SK-N-SH treated with all-trans-retinoic acid at 6 μM for 48 hours (cell line): ENCODE measurements around the gene OLFML2B.

Experiments
- ATAC-seq: fragments of 200-7000 bp; cut with Tn5 transposase; 3 replicates; pipeline ENCODE4 v1.9.1; 2020; ENCODE audit warnings: mild to moderate bottlenecking, moderate library complexity
- ARNTL ChIP-seq: fragments of 450-650 bp; formaldehyde crosslinking; IDR thresholded peaks from 2 replicates; pipeline ENCODE4 v1.5.0; 2020; ENCODE audit warnings: low read depth, mild to moderate bottlenecking, moderate library complexity, borderline replicate concordance
- BACH2 ChIP-seq: fragments of 250-450 bp; sonication (Bioruptor Pico); IDR thresholded peaks from 2 replicates; pipeline ENCODE4 v1.9.0; 2021; ENCODE audit warnings: mild to moderate bottlenecking, borderline replicate concordance
- ESRRG ChIP-seq: fragments of 250-450 bp; sonication (Bioruptor Pico); IDR thresholded peaks from 2 replicates; pipeline ENCODE4 v1.6.1; 2021; ENCODE audit warnings: mild to moderate bottlenecking
- GLIS3 ChIP-seq: fragments of 250-450 bp; sonication (Bioruptor Pico); IDR thresholded peaks from 2 replicates; pipeline ENCODE4 v1.5.0; 2020; ENCODE audit warnings: mild to moderate bottlenecking, moderate library complexity
- ISL1 ChIP-seq: fragments of 250-450 bp; sonication (Bioruptor Pico); IDR thresholded peaks from 2 replicates; pipeline ENCODE4 v2.1.2; 2022; ENCODE audit warnings: mild to moderate bottlenecking, moderate library complexity
- OSR1 ChIP-seq: fragments of 250-450 bp; sonication (Bioruptor Pico); IDR thresholded peaks from 2 replicates; pipeline ENCODE4 v1.8.0; 2022; ENCODE audit warnings: moderate library complexity, mild to moderate bottlenecking, inconsistent platforms
- PPARA ChIP-seq: fragments of 250-450 bp; sonication (Bioruptor Pico); IDR thresholded peaks from 2 replicates; pipeline ENCODE4 v1.5.0; 2020; ENCODE audit warnings: mild to moderate bottlenecking, borderline replicate concordance
- SNAI2 ChIP-seq: fragments of 250-450 bp; sonication (Bioruptor Pico); IDR thresholded peaks from 2 replicates; pipeline ENCODE4 v1.5.0; 2020; ENCODE audit warnings: mild to moderate bottlenecking, moderate library complexity
- TCF4 ChIP-seq: fragments of 250-450 bp; sonication (Bioruptor Pico); IDR thresholded peaks from 2 replicates; pipeline ENCODE4 v1.8.0; 2021; ENCODE audit warnings: mild to moderate bottlenecking, moderate library complexity, borderline replicate concordance
- TOX ChIP-seq: fragments of 250-450 bp; sonication (Bioruptor Pico); IDR thresholded peaks from 2 replicates; pipeline ENCODE4 v1.8.0; 2021; ENCODE audit warnings: mild to moderate bottlenecking, moderate library complexity, borderline replicate concordance
- ZC3H10 ChIP-seq: fragments of 250-450 bp; sonication (Bioruptor Pico); IDR thresholded peaks from 2 replicates; pipeline ENCODE4 v1.5.1; 2021; ENCODE audit warnings: mild to moderate bottlenecking, moderate library complexity
- ZFP3 ChIP-seq: fragments of 250-450 bp; sonication (Bioruptor Pico); IDR thresholded peaks from 2 replicates; pipeline ENCODE4 v1.5.0; 2020; ENCODE audit warnings: mild to moderate bottlenecking, moderate library complexity
- ZNF565 ChIP-seq: fragments of 450-650 bp; formaldehyde crosslinking; conservative IDR thresholded peaks from 2 replicates; pipeline ENCODE4 v1.5.0; 2020; ENCODE audit warnings: low read depth, mild to moderate bottlenecking, moderate library complexity
- ZNF70 ChIP-seq: fragments of 450-650 bp; formaldehyde crosslinking; IDR thresholded peaks from 2 replicates; pipeline ENCODE4 v1.5.0; 2020; ENCODE audit warnings: mild to moderate bottlenecking, moderate library complexity
- TF ChIP-seq, protein P1 (sequence below): fragments of 250-450 bp; sonication (Bioruptor Pico); IDR thresholded peaks from 2 replicates; pipeline ENCODE4 v1.8.0; 2020; ENCODE audit warnings: mild to moderate bottlenecking, moderate library complexity, borderline replicate concordance
- TF ChIP-seq, protein P2 (sequence below): fragments of 250-450 bp; sonication (Bioruptor Pico); IDR thresholded peaks from 2 replicates; pipeline ENCODE4 v1.5.1; 2020; ENCODE audit warnings: low read depth, mild to moderate bottlenecking, moderate library complexity
- TF ChIP-seq, protein P3 (sequence below): fragments of 250-450 bp; sonication (Bioruptor Pico); IDR thresholded peaks from 2 replicates; pipeline ENCODE4 v1.5.1; 2021; ENCODE audit warnings: mild to moderate bottlenecking, moderate library complexity
- TF ChIP-seq, protein P4 (sequence below): fragments of 250-450 bp; sonication (Bioruptor Pico); IDR thresholded peaks from 2 replicates; pipeline ENCODE4 v1.5.0; 2020; ENCODE audit warnings: mild to moderate bottlenecking, moderate library complexity
- TF ChIP-seq, protein P5 (sequence below): fragments of 250-450 bp; sonication (Bioruptor Pico); IDR thresholded peaks from 2 replicates; pipeline ENCODE4 v1.8.0; 2021; ENCODE audit warnings: low read depth, mild to moderate bottlenecking, moderate library complexity, borderline replicate concordance

Gene OLFML2B

DNA sequence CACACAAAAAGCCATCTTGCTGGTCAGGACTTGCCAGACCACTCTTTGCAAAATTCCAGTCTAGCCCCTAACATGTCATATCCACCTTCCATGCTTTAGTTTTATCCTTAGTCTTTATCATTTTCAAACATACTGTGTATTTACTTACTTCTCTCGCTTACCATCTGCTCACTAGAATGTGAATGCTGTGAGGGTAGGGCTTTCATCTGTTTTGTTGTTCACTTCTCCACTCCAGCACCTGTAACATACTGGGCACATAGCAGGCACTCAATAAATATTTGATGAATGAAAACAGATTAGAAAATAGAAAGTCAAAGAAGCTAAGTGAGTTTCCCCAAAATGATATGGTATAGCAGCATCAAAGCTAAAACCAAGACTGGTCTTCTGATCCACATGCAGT is 79.9 kb downstream of the OLFML2B start (continued):
- TF ChIP-seq, protein P1, sequence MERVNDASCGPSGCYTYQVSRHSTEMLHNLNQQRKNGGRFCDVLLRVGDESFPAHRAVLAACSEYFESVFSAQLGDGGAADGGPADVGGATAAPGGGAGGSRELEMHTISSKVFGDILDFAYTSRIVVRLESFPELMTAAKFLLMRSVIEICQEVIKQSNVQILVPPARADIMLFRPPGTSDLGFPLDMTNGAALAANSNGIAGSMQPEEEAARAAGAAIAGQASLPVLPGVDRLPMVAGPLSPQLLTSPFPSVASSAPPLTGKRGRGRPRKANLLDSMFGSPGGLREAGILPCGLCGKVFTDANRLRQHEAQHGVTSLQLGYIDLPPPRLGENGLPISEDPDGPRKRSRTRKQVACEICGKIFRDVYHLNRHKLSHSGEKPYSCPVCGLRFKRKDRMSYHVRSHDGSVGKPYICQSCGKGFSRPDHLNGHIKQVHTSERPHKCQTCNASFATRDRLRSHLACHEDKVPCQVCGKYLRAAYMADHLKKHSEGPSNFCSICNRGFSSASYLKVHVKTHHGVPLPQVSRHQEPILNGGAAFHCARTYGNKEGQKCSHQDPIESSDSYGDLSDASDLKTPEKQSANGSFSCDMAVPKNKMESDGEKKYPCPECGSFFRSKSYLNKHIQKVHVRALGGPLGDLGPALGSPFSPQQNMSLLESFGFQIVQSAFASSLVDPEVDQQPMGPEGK (CRISPR knock-in tag): no peak

DNA sequence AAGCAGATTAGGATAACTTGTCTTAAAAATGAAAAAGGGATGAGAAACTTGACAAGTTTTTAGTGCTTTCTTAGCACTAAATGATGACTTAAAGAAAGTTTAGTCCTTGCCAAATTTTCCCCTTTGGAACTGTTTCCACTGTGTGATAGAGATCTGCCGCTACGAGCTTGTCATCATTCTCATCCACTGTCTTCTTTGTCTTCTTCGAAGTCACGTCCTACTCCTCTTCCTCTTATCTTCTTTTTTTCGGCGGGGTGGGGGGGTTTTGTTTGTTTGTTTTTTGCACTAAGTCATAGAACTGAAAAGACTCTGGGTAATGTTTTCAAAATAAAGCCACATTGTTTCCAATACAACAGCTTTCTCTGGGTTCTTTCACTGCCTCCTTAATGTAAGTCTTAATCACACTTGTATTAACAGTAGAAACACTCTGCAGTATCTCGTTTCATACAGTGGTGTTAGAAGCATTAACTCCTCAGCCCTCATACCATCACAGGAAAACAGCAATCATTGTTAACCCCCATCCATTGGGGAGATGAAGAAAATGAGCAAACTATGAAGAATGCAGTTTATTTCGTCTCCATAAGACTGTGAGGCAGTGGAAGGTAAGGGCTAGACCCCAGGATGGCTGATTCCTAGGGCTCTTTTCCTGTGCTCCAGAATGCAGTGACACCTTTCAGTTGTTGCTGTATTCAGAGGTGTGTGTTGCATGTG is 81.8 kb downstream of the OLFML2B start:
- TF ChIP-seq ESRRG (CRISPR knock-in tag) (no peak), ISL1 (CRISPR knock-in tag) (no peak), ZNF565 (CRISPR knock-in tag) (no peak), OSR1 (CRISPR knock-in tag) (no peak), BACH2 (CRISPR knock-in tag) (no peak), ARNTL (CRISPR knock-in tag) (no peak), ZC3H10 (no peak), PPARA (CRISPR knock-in tag) (no peak), ZNF70 (no peak), GLIS3 (CRISPR knock-in tag) (no peak), TCF4 (CRISPR knock-in tag) (no peak), TOX (CRISPR knock-in tag) (no peak), SNAI2 (CRISPR knock-in tag) (no peak), ZFP3 (no peak)
- TF ChIP-seq, protein P2, sequence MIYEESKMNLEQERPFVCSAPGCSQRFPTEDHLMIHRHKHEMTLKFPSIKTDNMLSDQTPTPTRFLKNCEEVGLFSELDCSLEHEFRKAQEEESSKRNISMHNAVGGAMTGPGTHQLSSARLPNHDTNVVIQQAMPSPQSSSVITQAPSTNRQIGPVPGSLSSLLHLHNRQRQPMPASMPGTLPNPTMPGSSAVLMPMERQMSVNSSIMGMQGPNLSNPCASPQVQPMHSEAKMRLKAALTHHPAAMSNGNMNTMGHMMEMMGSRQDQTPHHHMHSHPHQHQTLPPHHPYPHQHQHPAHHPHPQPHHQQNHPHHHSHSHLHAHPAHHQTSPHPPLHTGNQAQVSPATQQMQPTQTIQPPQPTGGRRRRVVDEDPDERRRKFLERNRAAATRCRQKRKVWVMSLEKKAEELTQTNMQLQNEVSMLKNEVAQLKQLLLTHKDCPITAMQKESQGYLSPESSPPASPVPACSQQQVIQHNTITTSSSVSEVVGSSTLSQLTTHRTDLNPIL: no peak
- TF ChIP-seq, protein P3, sequence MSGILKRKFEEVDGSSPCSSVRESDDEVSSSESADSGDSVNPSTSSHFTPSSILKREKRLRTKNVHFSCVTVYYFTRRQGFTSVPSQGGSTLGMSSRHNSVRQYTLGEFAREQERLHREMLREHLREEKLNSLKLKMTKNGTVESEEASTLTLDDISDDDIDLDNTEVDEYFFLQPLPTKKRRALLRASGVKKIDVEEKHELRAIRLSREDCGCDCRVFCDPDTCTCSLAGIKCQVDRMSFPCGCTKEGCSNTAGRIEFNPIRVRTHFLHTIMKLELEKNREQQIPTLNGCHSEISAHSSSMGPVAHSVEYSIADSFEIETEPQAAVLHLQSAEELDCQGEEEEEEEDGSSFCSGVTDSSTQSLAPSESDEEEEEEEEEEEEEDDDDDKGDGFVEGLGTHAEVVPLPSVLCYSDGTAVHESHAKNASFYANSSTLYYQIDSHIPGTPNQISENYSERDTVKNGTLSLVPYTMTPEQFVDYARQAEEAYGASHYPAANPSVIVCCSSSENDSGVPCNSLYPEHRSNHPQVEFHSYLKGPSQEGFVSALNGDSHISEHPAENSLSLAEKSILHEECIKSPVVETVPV (CRISPR knock-in tag): no peak
- TF ChIP-seq, protein P4, sequence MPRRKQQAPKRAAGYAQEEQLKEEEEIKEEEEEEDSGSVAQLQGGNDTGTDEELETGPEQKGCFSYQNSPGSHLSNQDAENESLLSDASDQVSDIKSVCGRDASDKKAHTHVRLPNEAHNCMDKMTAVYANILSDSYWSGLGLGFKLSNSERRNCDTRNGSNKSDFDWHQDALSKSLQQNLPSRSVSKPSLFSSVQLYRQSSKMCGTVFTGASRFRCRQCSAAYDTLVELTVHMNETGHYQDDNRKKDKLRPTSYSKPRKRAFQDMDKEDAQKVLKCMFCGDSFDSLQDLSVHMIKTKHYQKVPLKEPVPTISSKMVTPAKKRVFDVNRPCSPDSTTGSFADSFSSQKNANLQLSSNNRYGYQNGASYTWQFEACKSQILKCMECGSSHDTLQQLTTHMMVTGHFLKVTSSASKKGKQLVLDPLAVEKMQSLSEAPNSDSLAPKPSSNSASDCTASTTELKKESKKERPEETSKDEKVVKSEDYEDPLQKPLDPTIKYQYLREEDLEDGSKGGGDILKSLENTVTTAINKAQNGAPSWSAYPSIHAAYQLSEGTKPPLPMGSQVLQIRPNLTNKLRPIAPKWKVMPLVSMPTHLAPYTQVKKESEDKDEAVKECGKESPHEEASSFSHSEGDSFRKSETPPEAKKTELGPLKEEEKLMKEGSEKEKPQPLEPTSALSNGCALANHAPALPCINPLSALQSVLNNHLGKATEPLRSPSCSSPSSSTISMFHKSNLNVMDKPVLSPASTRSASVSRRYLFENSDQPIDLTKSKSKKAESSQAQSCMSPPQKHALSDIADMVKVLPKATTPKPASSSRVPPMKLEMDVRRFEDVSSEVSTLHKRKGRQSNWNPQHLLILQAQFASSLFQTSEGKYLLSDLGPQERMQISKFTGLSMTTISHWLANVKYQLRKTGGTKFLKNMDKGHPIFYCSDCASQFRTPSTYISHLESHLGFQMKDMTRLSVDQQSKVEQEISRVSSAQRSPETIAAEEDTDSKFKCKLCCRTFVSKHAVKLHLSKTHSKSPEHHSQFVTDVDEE (CRISPR knock-in tag): no peak
- TF ChIP-seq, protein P1 (CRISPR knock-in tag): no peak
- TF ChIP-seq, protein P5, sequence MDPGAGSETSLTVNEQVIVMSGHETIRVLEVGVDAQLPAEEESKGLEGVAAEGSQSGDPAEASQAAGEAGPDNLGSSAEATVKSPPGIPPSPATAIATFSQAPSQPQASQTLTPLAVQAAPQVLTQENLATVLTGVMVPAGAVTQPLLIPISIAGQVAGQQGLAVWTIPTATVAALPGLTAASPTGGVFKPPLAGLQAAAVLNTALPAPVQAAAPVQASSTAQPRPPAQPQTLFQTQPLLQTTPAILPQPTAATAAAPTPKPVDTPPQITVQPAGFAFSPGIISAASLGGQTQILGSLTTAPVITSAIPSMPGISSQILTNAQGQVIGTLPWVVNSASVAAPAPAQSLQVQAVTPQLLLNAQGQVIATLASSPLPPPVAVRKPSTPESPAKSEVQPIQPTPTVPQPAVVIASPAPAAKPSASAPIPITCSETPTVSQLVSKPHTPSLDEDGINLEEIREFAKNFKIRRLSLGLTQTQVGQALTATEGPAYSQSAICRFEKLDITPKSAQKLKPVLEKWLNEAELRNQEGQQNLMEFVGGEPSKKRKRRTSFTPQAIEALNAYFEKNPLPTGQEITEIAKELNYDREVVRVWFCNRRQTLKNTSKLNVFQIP (CRISPR knock-in tag): no peak
- ATAC-seq: no peak
